H1 (cell line): Measurements from ENCODE around the gene TNS2. TPM values are rescaled to one million over a fixed set of nuclear protein-coding genes. Genes with fewer than 3 reads are reported as not detected.
A peak's percentile ranks its signal among the peaks of the same experiment; 100 is the strongest.

Experiments
- CTCF ChIA-PET: fragments of 300-600 bp; sonication (Branson Sonifier 250); formaldehyde crosslinking; loops from one replicate; lab custom pipeline; 2021; ENCODE audit not compliant: partially characterized antibody; lab: Charles Lee
- POLR2A ChIA-PET: fragments of 300-600 bp; sonication (Branson Sonifier 250); formaldehyde crosslinking; loops from one replicate; lab custom pipeline; 2021; ENCODE audit warnings: inconsistent platforms; ENCODE audit not compliant: partially characterized antibody; lab: Charles Lee
- DNase-seq, 2 experiments: peaks; one replicate each; pipeline versions ENCODE4 v3.0.0 to v3.0.0-alpha.2; 2010 to 2022; ENCODE audit warnings: low spot score in 2 of 2, low read depth in 1 of 2, mixed read lengths in 1 of 2
- FAIRE-seq: peaks from 2 replicates; lab custom pipeline; 2011; peaks lifted over from hg19 to GRCh38; lab: Jason Lieb, UNC
- H2AFZ ChIP-seq: 2 replicates; pipeline ENCODE4 v1.8.1; 2012; ENCODE audit warnings: low read length, inconsistent platforms
- H2AK5ac ChIP-seq: 2 replicates; pipeline ENCODE4 v1.6.1; 2013; ENCODE audit warnings: low read depth, low read length
- H2BK120ac ChIP-seq: replicated peaks from 2 replicates; pipeline ENCODE3; 2013; ENCODE audit warnings: low read depth, low read length, inconsistent platforms
- H2BK12ac ChIP-seq: 2 replicates; pipeline ENCODE4 v1.6.1; 2013; ENCODE audit warnings: low read depth, low read length
- H2BK15ac ChIP-seq: 2 replicates; pipeline ENCODE4 v1.6.1; 2013; ENCODE audit warnings: low read length
- H2BK20ac ChIP-seq: 2 replicates; pipeline ENCODE4 v1.6.1; 2013; ENCODE audit warnings: low read length
- H2BK5ac ChIP-seq: 2 replicates; pipeline ENCODE4 v1.6.1; 2013; ENCODE audit warnings: low read depth, low read length
- H3K14ac ChIP-seq: 2 replicates; pipeline ENCODE4 v1.6.1; 2013; ENCODE audit warnings: inconsistent platforms; ENCODE audit not compliant: insufficient read length
- H3K18ac ChIP-seq: 2 replicates; pipeline ENCODE4 v1.6.1; 2013; ENCODE audit warnings: low read length; ENCODE audit errors: extremely low read depth
- H3K23ac ChIP-seq: 2 replicates; pipeline ENCODE4 v1.6.1; 2013; ENCODE audit warnings: inconsistent platforms; ENCODE audit not compliant: insufficient read length
- H3K23me2 ChIP-seq: 2 replicates; pipeline ENCODE4 v1.6.1; 2013; ENCODE audit warnings: low read depth, low read length
- H3K27ac ChIP-seq: 2 replicates; pipeline ENCODE4 v1.6.1; 2011; ENCODE audit warnings: low read depth, low read length, inconsistent platforms
- H3K27me3 ChIP-seq, 4 experiments: replicated peaks in 1 of 4; 1 replicate in 1 of 4; 2 replicates in 3 of 4; pipeline versions ENCODE4 v1.6.1 to v1.8.1; 2011 to 2013; ENCODE audit warnings: low read length in 3 of 4, mild to moderate bottlenecking in 3 of 4, inconsistent platforms in 2 of 4, mixed read lengths in 2 of 4, moderate library complexity in 1 of 4; ENCODE audit not compliant: control insufficient read depth in 3 of 4, insufficient read depth in 3 of 4; ENCODE audit errors: extremely low read depth in 1 of 4
- H3K36me3 ChIP-seq, 4 experiments: 2 replicates each; pipeline versions ENCODE4 v1.6.1 to v1.8.1; 2011 to 2013; ENCODE audit warnings: mild to moderate bottlenecking in 4 of 4, low read length in 3 of 4, moderate library complexity in 2 of 4, control low read depth in 1 of 4, inconsistent platforms in 1 of 4; ENCODE audit not compliant: insufficient read depth in 4 of 4, control insufficient read depth in 2 of 4
- H3K4ac ChIP-seq: replicated peaks from 2 replicates; pipeline ENCODE3; 2013; ENCODE audit warnings: low read length, low read depth, mixed read lengths, inconsistent platforms; ENCODE audit not compliant: insufficient read length
- H3K4me1 ChIP-seq, 4 experiments: replicated peaks in 1 of 4; 1 replicate in 1 of 4; 2 replicates in 3 of 4; pipeline versions ENCODE4 v1.6.1 to v1.8.1; 2011 to 2013; ENCODE audit warnings: low read length in 3 of 4, inconsistent platforms in 2 of 4, mixed read lengths in 1 of 4; ENCODE audit not compliant: insufficient read depth in 4 of 4, control insufficient read depth in 3 of 4
- H3K4me2 ChIP-seq, 2 experiments: 2 replicates each; pipeline versions ENCODE4 v1.6.1 to v1.8.1; 2011 to 2013; ENCODE audit warnings: low read depth in 2 of 2, low read length in 2 of 2, control low read depth in 1 of 2, inconsistent platforms in 1 of 2, mild to moderate bottlenecking in 1 of 2; ENCODE audit not compliant: insufficient read depth in 1 of 2
- H3K4me3 ChIP-seq, 4 experiments: fragments of 200-600, 300-600 bp in 1 of 4; sonication (generic), shearing (Covaris generic), sonication (Bioruptor Twin) in 1 of 4; 2 replicates each; pipeline versions ENCODE4 v1.5.1 to v1.8.1; 2011 to 2016; ENCODE audit warnings: low read length in 4 of 4, low read depth in 3 of 4, control low read depth in 2 of 4, inconsistent platforms in 2 of 4, mild to moderate bottlenecking in 2 of 4, mixed read lengths in 1 of 4, moderate library complexity in 1 of 4; ENCODE audit not compliant: insufficient read depth in 2 of 4; ENCODE audit errors: extremely low read depth in 1 of 4
- H3K56ac ChIP-seq: replicated peaks from 2 replicates; pipeline ENCODE3; 2013; ENCODE audit warnings: low read depth, mild to moderate bottlenecking, mixed read lengths, low read length, inconsistent platforms; ENCODE audit not compliant: insufficient read length
- H3K79me1 ChIP-seq: 2 replicates; pipeline ENCODE4 v1.6.1; 2013; ENCODE audit warnings: low read depth, low read length, control low read depth
- H3K79me2 ChIP-seq, 2 experiments: 2 replicates each; pipeline versions ENCODE4 v1.6.1 to v1.8.1; 2012 to 2013; ENCODE audit warnings: low read length in 2 of 2, mild to moderate bottlenecking in 2 of 2, inconsistent platforms in 1 of 2; ENCODE audit not compliant: insufficient read depth in 2 of 2, control insufficient read depth in 1 of 2
- H3K9ac ChIP-seq, 4 experiments: replicated peaks in 1 of 4; 1 replicate in 1 of 4; 2 replicates in 3 of 4; pipeline versions ENCODE4 v1.6.1 to v1.8.1; 2011 to 2013; ENCODE audit warnings: low read depth in 3 of 4, low read length in 3 of 4, control low read depth in 2 of 4, mild to moderate bottlenecking in 2 of 4, moderate library complexity in 2 of 4, inconsistent platforms in 1 of 4; ENCODE audit errors: extremely low read depth in 1 of 4
- H3K9me3 ChIP-seq, 2 experiments: 2 replicates each; pipeline versions ENCODE4 v1.6.1 to v1.8.1; 2012 to 2013; ENCODE audit warnings: mild to moderate bottlenecking in 2 of 2, moderate library complexity in 2 of 2, control low read depth in 1 of 2, inconsistent platforms in 1 of 2, low read depth in 1 of 2, low read length in 1 of 2, mixed read lengths in 1 of 2; ENCODE audit not compliant: insufficient read depth in 2 of 2
- H4K20me1 ChIP-seq, 2 experiments: replicated peaks in 1 of 2; 2 replicates each; pipeline versions ENCODE3 to v1.8.1; 2011 to 2013; ENCODE audit warnings: inconsistent platforms in 2 of 2, low read length in 2 of 2, mild to moderate bottlenecking in 1 of 2; ENCODE audit not compliant: insufficient read depth in 2 of 2, control insufficient read depth in 1 of 2
- H4K5ac ChIP-seq: 2 replicates; pipeline ENCODE4 v1.6.1; 2013; ENCODE audit warnings: low read length, low read depth, mixed read lengths, inconsistent platforms; ENCODE audit not compliant: insufficient read length
- H4K8ac ChIP-seq: 2 replicates; pipeline ENCODE4 v1.8.0; 2013; ENCODE audit warnings: mild to moderate bottlenecking, moderate library complexity, low read length, inconsistent platforms; ENCODE audit not compliant: insufficient read depth; ENCODE audit errors: extremely low read depth
- H4K91ac ChIP-seq: replicated peaks from 2 replicates; pipeline ENCODE3; 2013; ENCODE audit warnings: low read length, mixed read lengths, inconsistent platforms; ENCODE audit not compliant: insufficient read length
- CBX5 ChIP-seq: fragments of 300-800, 300-1000 bp; sonication (generic); IDR thresholded peaks from 2 replicates; pipeline ENCODE4 v1.7.1; 2016; ENCODE audit warnings: antibody characterized with exemption, low read length, low read depth
- WGBS, 2 experiments: shearing (Covaris generic) in 1 of 2; methylation state at CpG; one replicate each; pipeline versions ENCODE4 v1.1.6 to v1.1.7; 2013 to 2015; ENCODE audit warnings: low lambda C conversion rate in 2 of 2, mixed read lengths in 2 of 2, inconsistent platforms in 1 of 2, low coverage in 1 of 2, missing lambda C conversion rate in 1 of 2; ENCODE audit not compliant: insufficient replicate concordance in 2 of 2, insufficient coverage in 1 of 2, insufficient read length in 1 of 2; ENCODE audit errors: extremely low coverage in 1 of 2, missing lambda C conversion rate in 1 of 2; 5-methylcytosine and 5-hydroxymethylcytosine counted together
- polyA plus RNA-seq, 7 experiments: library from polyadenylated mRNA; depleted of rRNA in 3 of 7; stranded (reverse) in 5 of 7; unstranded in 2 of 7; fragments of >200 nt in 5 of 7; fragments of 200-250 nt in 2 of 7; gene quantifications; 1 replicate in 5 of 7; 2 replicates in 1 of 7; 4 replicates in 1 of 7; pipeline versions ENCODE4 v1.2.1 to v1.2.3, GENCODE V29; 2011 to 2013; ENCODE audit warnings: missing spikeins in 2 of 7, mixed read lengths in 2 of 7
- total RNA-seq: library from RNA; stranded (reverse); fragmentation: NEBNext Ultra II Directional; extraction: Animal tissue kit (Norgen Biotek cat#: 25700); gene quantifications from 2 replicates; pipeline ENCODE4 v1.2.1, GENCODE V29; 2021

TNS2 gene
- total and polyA plus RNA-seq, 2 of the 8 experiments (the other 6 are each of a cell fraction or from before 2014, with no cell fraction given) = 2.8 to 4.7 TPM

DNA sequence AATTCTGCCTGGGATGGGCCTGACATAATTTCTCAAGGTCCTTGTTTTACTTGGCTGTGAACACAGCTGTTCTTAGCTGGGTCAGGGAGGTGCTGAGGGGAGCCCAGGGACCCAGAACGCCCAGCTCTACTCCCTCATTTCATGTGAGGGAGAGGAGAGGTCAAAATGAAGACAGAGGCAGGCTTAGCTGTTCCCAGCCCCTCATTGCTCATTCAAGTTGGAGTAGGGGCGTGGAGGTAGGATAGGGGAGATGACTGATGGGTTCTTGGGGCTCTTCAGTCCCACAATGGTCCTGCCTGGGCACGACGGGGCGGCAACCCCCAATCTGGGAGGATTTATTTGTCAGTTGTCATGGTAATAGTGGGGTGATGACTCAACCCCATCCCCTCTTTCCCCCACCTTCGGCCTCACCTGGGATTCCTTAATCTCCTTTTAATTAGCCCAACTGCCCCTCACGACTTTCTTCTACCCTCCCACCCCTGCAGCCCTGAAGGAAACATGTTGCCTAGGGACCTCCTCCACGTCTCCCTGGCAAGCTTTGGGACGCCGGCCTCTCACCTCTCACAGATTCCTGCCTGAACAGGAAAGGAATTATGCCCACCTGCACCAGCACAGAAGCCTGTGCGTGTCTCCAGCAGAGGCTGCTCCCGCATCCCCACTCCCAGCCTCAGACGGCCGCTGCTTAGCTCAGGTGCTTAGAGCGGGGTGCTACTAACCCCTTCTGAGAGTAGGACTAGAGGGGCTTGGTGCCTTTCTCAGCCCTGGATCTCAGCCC is 19.1 kb downstream of the TNS2 start:
- Histone ChIP-seq H3K14ac (no peak overlapping the region), H4K20me1 (peaks cover 2 to 5% of the 10 kb centered on the region in 2 experiments), H2AK5ac (no peak overlapping the region; the same call in 1 of the 2 replicates), H3K18ac (no peak overlapping the region), H4K8ac (0 out of 2 replicates have a peak overlapping the region, but pooled peaks have one; percentile 9), H3K23ac (no peak overlapping the region), H2BK120ac (no peak overlapping the region), H2BK15ac (no peak overlapping the region), H3K56ac (no peak overlapping the region), H4K91ac (no peak overlapping the region), H3K9me3 (no peaks in the 10 kb centered on the region), H2BK12ac (no peak overlapping the region), H3K79me1 (no peaks in the 10 kb centered on the region), H3K36me3 (no peaks in the 10 kb centered on the region), H3K27me3 (peaks cover 0 to 2% (median 0%) of the 10 kb centered on the region in 4 experiments; a peak in 2 of 7 replicates), H3K4me3 (no peak overlapping the region), H3K4me1 (peaks cover 4 to 16% (median 10%) of the 10 kb centered on the region in 4 experiments), H2BK20ac (no peak overlapping the region), H3K79me2 (no peaks in the 10 kb centered on the region)
- no peak for DNase-seq
- CTCF ChIA-PET = interaction anchor here (1.0 to 22.4 kb wide), 7 partner anchors 7 to 128 kb away, joined by 3 to 531 read pairs (median 91); partner anchors contain the start of genes IGFBP6, SOAT2, SPRYD3 and TNS2
- FAIRE-seq = no peak
- no peak for TF ChIP-seq CBX5
- TF ChIP-seq, all 59 proteins: peak for 0
- Histone ChIP-seq H3K4me2 (0 out of 4 replicates have a peak overlapping the region, but pooled peaks of 1 of the 2 experiments have one; percentile 4), H3K9ac (no peak overlapping the region), H2BK5ac (no peak overlapping the region; the same call in 1 of the 2 replicates), H3K27ac (no peak overlapping the region), H4K5ac (no peak overlapping the region), H2AFZ (no peak overlapping the region), H3K4ac (no peak overlapping the region), H3K23me2 (no peaks in the 10 kb centered on the region)
- POLR2A ChIA-PET = interaction anchor here (1.0 to 1.3 kb wide), 3 partner anchors 7 to 11 kb away, joined by 3 to 5 read pairs (median 3); partner anchors contain the start of gene SPRYD3
- 66% methylated on average over 15 of the region's 15 CpGs; no CpG with 5 or more reads in 1 of the 2 experiments for WGBS, 2 experiments
